GM21723 (cell line): ENCODE data around the gene ATG2B.

Source experiments
- ATAC-seq: cut with Tn5 transposase; IDR thresholded peaks from one replicate; pipeline ENCODE4 v1.9.1; 2021; ENCODE audit warnings: mild to moderate bottlenecking, moderate library complexity; ENCODE audit not compliant: unreplicated experiment

ATG2B gene

GRCh38 chr14:96309896-96310330 lies 53.2 kb downstream of the ATG2B start:
- no peak for ATAC-seq

- no peak for ATAC-seq
Observed at GRCh38 chr14:96309133-96309895, 53.8 kb downstream of the ATG2B start.

DNA sequence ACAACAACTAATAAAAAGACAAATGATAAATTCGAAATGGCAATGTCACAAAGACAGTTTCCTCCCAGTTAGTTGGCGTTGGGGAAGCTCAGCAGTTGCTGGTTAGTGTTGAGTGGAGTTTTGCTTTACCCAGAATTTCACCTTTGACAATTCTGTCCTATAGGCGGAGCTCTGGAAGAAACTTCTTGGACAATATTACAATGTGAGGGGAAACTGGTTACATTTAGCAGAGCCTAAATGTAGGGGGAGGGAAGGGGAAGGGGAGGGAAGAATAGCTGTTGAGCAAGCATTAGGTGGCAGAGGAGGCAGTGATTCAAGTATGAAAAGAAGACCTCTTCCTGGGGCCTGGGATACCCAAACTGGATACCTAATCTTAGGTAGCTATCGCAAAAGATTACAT lies 55.7 kb downstream of the ATG2B start:
- ATAC-seq = no peak

DNA sequence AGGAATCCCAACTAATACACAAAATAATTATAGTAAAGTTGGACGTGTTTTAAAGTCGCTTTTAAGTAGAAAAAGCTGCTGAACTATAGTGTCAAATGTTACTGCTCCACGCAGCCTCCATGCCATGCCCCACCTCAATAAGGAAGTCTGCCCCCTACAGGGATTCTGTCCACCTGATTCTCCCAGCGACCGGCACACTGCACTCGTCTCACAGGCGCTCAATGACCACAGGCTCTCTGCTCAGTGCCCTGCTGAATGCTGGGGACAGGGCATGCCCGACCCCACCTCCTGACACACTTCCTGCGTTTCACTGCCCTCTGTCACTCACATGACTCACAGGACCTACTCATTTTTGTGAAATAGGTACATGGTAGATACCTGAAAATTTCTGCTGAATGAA lies 58.2 kb downstream of the ATG2B start:
- no peak for ATAC-seq

DNA sequence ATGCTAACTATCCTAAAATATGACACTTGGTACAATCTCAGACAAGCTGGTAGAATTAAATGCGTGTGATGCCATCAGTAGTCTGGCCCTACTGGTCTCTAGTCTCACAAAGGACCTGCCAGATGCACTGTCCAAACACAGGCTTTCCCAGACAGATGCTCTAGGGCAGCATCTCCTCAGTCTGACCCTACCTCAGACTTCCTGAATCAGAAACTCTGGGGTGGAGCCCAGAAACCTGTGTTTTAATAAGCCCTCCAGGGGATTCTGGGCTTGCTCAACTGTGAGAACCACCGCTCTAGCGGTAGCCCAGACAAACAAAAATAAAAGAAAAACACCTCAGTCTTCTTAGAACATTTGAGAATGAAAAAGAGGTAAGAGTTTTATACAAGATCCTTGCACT lies 59.2 kb downstream of the ATG2B start:
- ATAC-seq = no peak

GRCh38 chr14:96299441-96299840 lies 63.7 kb downstream of the ATG2B start:
- ATAC-seq = no peak

DNA sequence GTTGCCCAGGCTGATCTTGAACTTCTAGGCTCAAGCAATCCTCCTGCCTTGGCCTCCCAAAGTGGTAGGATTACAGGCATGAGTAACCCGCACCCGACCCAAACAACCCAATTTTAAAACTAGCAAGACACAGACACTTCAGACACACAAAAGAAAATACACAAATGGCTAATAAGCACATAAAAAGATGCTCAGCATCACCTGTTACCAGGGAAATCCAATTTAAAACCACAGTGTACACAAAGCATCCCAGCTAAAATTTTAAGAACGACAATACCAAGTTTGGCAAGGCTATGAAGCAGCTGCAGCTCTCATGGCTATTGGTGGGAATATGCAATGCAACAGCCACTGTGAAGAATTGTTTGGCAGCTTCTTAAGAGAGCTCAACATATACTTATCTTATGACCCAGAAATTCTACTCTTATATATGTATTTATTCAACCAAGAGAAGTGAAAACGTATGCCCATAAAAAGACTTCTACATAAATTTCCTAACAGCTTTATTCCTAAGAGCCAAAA lies 65.1 kb downstream of the ATG2B start:
- no peak for ATAC-seq

GRCh38 chr14:96297000-96297399 lies 66.1 kb downstream of the ATG2B start:
- ATAC-seq = no peak

GRCh38 chr14:96294246-96294645 lies 68.9 kb downstream of the ATG2B start:
- ATAC-seq = no peak

DNA sequence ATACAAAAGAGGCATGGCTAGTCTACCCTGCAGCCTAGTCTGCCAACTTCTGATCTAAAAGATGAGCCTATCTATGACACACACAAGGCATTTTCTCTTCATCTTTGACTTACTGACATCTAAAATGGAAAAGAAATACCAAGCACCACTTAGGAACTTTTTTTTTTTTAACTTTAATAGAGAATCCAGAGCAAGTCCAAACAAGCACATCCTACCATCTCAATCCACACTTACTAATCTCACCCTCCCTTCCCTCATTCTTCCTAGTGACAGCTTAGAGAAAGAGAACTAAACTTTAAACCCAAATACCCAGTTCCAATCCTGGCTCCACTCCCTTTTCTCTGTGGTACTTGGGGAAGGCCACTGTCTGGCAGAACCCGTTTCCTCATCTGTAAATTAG lies 75.3 kb downstream of the ATG2B start:
- no peak for ATAC-seq

DNA sequence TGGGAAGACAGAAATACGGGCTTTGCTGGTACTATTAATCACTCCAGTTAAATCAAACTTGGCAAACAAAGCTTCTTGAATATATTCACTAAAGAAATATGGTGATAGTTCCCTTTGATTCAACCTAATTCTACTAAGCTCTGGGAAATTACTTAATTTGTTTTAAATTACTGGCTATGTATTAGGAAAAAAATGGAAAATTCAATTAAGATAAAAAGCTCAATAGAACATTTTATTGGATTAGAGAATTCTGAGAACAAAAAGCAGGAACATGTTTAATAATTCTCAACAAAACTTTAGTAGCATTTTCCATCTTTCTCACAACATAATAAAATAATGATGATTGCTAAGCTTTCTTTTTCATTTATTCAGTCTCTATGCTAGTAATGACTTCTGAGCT lies 76.9 kb downstream of the ATG2B start:
- no peak for ATAC-seq

GRCh38 chr14:96285667-96286066 lies 77.5 kb downstream of the ATG2B start:
- no peak for ATAC-seq

DNA sequence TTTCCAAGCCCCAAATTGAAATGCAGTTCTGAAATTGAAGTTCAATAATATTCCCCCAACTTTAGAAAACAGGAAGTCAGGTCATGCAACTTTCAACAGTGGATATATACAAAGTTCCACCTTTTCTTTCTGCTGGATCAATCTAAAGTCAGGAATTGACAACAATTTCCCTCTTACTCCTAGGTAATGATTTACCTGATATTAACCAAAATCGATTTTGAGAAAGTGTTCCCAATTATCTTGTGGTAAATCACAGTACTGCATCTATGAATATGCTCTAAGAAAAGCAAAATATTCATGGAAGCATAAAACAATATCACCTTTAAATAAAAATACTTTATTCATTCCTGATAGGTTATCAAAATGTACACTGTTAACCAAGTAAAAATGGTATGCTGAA lies 78.7 kb downstream of the ATG2B start:
- no peak for ATAC-seq

DNA sequence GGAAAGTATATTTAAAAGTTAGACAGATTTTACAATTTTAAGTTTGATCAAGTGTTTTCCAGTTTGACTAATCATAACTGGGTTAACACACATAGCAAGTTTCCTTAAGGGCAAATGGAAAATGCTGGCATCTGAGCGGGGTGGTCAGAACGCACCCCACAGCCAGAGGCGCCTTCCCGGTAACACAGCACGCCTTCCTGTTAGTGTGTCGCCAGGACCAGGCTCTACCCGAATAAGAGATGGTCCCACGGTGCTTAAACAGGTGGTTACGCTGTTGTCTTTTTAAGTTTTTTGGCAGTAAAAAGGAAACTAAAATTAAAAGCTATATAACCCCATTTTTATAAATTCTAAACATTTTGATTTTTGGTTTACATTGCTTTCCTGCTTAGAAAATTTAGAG lies 79.1 kb downstream of the ATG2B start:
- ATAC-seq = no peak

GRCh38 chr14:96281486-96281885 lies 81.7 kb downstream of the ATG2B start:
- ATAC-seq = no peak

DNA sequence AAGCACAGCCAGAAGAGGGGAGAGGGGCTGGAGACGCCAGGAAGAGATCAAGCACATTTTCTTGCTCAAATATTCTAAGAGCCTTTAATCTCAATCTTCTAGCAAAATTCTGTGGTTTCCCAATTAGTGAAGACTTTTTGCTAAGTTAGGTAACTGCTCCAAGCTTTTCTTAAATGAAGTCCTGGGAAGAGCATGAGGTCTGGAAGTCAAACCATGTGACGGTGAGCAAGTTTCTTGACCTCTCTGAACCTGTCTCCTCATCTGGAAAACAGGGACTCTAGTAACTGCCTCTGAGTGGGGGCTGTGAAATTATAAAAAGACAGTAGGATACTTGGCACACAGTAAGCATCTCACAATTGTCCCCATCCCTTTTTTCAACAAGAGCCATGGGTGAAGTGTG lies 83.0 kb downstream of the ATG2B start:
- no peak for ATAC-seq

DNA sequence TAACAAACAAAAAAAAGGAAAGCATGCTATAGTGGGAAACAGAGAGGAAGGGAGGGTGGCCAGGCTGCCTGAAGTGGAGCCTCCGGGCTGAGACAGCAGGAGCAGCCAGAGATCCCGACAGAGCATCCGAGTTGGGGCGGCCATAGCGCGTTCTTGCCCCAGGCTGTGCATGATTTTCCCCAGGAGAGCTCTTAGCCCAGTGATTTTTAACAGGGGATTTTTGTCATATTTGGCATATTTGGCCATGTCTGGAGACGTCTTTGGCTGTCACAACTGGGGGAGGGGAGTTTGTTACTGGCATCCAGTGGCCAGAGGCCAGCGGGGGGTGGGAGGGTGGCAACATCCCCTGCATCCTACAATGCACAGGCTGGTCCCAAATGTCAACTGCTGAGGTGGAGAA lies 83.6 kb downstream of the ATG2B start:
- ATAC-seq = no peak

- ATAC-seq = no peak
Observed at GRCh38 chr14:96277890-96278289, 85.3 kb downstream of the ATG2B start.

DNA sequence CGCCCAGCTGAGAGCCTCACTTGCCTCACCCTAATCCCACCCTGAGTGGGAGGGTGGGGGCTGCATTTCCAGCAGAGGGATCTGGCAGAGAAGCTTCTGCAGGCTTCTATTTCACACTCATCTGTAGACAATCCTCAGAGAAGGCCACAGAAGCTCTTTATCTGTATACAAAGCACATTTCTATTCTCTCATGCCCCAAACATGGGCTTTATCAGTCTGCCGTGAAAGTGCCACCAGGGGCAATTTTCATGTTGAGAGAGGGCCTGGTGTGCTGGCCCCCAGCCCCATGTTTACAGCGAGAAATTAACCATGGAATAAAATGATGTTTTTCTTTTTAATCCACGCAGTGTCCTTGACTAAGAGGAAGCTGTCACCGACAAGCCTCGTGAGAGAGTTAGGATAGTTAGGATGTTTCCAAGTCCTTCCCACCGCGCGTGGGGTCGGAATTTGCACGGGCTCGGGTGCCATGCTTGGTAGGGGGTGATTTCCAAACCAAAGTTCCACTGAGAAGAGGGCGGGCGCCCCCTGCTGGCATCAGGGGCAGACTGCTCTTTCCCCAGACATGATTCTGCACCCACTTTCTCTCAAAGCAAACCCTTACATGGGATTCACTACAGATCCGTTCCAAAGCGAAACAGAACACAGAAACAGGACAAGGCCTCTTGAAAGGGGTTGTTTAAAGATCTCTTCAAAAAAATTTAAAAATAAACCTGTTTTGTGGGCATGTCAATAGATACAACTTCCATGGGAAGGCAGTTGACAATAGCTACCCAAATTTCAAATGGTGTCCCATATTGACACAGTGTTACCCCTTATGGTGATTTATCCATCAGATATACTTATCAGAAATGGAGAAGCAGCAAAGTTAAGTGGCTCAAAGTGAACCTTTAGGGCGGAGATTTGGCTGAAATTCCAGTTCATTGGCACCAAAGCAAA lies 87.7 kb downstream of the ATG2B start:
- ATAC-seq = no peak

- ATAC-seq = no peak
Observed at GRCh38 chr14:96274543-96274942, 88.6 kb downstream of the ATG2B start.

DNA sequence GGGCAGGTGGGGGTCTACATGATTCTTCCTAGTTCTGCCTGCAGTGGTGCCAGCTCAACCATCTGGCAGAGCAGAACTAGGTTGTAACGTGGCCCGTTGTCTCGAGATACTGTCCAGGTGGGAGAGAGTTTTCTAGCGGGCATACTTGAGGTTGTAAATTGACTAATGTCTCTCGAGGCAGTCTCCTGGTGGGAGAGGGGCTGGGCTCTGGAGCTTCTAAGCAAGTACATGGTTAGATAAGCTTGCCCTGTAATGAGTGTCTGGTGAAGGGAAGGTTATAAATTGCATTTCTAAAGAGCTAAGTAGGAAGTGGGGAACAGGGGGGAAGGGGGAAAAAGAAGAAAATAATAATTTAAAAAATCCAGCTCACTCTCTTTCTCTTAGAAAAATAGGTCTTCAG lies 89.0 kb downstream of the ATG2B start:
- ATAC-seq = no peak

DNA sequence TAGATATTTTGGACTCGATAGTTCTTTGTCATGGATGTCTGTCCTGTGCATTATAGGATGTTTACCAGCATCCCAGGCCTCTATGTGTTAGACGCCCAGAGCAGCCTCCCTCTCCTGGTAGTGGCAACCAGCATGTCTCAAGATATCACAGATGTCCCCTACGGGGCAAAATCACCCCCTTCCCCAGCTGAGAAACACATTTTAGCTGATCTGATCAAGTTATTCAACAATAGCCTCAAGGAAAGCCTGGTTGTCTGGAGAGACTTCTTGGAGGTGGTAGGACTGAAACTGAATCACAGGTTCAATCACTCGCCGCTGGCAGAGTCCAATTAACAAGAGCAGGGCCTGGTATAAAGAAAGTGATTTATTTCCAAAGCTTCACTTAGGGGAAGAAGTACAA lies 89.5 kb downstream of the ATG2B start:
- ATAC-seq = no peak
